Measurements from ENCODE around the gene TCEA2. TPM values are rescaled to one million over a fixed set of nuclear protein-coding genes. Genes with fewer than 3 reads are reported as not detected.

The TCEA2 gene
- total RNA-seq, 2 experiments from 2014 or later: 36.4 to 71.2 TPM

DNA sequence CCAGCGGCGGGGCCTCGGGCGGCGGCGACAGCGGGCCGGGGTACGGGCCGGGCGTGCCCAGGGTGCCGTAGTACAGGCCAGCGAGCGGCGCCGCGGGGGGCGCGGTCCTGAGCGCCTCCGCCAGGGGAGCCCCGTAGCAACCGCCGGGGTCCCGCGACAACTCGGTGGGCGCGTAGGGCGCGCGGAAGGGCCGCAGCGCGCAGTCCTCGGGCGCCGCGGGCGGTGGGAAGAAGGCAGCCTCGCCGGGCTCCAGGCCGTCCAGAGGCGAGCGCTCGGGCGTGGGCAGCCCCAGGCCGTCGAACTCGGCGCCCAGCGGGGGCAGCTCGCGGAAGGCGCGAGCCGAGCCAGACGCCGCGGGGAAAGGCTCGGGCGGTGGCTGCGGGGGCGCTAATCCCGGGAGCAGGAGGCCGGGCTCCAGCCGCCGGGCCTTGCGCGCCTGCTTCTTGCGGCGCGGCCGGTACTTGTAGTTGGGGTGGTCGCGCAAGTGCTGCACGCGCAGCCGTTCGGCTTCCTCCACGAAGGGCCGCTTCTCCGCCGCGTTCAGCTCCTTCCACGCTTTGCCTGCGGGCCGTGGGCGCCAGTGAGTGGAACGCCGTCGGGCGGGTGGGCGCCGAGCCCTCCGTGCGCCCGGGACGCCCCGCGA is 14.5 kb upstream of the TCEA2 start:
- H3K9me2 ChIP-seq (ENCODE audit: insufficient read depth, low read length): no peaks in the 10 kb centered on the region
- ChIA-PET POLR2A (no interaction called here), CTCF (ENCODE audit: unreplicated experiment) (no interaction called here)
- no peak overlapping the region for H3K4me2 ChIP-seq (ENCODE audit: low read length)
- intact Hi-C loops (cut with micrococcal nuclease; ENCODE audit: unreplicated experiment): no loop called here
- H3K9me3 ChIP-seq (ENCODE audit: low read length): no peaks in the 10 kb centered on the region
- H3K27ac ChIP-seq (ENCODE audit: low read depth, low read length, poor library complexity, severe bottlenecking): no peak overlapping the region
- no peaks in the 10 kb centered on the region for H3K79me2 ChIP-seq (ENCODE audit: insufficient read depth, low read depth, low read length)
- no peaks in the 10 kb centered on the region for H3K36me3 ChIP-seq (ENCODE audit: insufficient read depth, low read length)
- H2AFZ ChIP-seq (ENCODE audit: low read length): no peak overlapping the region
- TF ChIP-seq EZH2phosphoT487 (IDR thresholded peaks at IDR 0.05; ENCODE audit: borderline replicate concordance, low read depth, low read length): no peak
- TF ChIP-seq, protein P1, sequence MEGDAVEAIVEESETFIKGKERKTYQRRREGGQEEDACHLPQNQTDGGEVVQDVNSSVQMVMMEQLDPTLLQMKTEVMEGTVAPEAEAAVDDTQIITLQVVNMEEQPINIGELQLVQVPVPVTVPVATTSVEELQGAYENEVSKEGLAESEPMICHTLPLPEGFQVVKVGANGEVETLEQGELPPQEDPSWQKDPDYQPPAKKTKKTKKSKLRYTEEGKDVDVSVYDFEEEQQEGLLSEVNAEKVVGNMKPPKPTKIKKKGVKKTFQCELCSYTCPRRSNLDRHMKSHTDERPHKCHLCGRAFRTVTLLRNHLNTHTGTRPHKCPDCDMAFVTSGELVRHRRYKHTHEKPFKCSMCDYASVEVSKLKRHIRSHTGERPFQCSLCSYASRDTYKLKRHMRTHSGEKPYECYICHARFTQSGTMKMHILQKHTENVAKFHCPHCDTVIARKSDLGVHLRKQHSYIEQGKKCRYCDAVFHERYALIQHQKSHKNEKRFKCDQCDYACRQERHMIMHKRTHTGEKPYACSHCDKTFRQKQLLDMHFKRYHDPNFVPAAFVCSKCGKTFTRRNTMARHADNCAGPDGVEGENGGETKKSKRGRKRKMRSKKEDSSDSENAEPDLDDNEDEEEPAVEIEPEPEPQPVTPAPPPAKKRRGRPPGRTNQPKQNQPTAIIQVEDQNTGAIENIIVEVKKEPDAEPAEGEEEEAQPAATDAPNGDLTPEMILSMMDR (conservative IDR thresholded peaks at IDR 0.05; ENCODE audit: low read length): no peak
- H3K4me3 ChIP-seq (ENCODE audit: low read depth, low read length, poor library complexity, severe bottlenecking): no peak overlapping the region
- no peak for DNase-seq (ENCODE audit: low spot score)
- no peaks in the 10 kb centered on the region for H3K4me1 ChIP-seq (ENCODE audit: insufficient read depth, low read length, poor library complexity, severe bottlenecking)
- BruUV-seq (replicated peaks): no TSS peak
- no peaks in the 10 kb centered on the region for H4K20me1 ChIP-seq (ENCODE audit: insufficient read depth, low read length)

DNA sequence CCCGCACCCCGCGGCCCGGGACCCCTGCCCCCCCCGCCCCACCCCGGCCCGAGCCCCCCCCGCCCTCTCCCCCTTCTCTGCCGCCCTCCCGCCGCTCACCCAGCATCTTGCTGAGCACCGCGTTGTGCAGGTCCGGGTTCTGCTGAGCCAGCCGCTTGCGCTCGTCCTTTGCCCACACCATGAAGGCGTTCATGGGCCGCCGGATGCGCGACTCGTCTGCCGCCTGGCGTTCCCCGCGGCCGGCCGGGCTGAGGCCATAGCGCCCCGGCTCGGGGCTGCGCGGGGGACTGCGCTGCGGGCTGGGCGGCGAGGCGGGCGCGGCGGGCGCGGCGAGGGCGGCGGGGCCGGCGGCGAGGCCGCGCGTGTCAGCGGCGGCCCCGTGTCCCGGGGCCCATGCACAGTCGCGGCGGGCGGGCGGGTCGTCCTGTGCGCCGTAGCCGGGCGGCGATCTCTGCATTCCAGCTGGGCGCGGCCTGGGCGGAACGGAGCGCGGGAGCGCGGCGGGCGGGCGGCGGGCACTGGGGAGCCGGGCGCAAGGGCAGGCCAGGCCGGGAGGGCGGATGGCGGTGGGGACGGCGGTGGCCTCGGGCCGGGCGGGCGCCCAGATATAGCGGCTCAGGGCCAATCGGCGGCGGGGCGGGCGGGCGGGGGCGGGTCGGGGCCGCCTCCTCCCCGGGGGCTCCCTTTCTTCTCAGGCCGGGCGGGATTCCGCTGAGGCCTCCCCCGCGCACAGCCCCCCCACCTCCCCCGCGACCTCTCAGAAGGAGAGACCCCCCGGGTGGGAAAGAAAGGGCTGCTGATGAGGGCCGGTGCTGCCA is 13.7 kb upstream of the TCEA2 start, which contains the start of gene SOX18:
TSS of gene SOX18 (minus strand) at position 580 of the 818 bp plus-strand sequence. CDS start at position 457, 123 bp downstream.
- no peak within 1 kb of the TSS for H3K4me2 ChIP-seq (ENCODE audit: low read length)
- H3K9me3 ChIP-seq (ENCODE audit: low read length): no peaks in the 10 kb centered on the region
- no peaks in the 10 kb centered on the region for H3K4me1 ChIP-seq (ENCODE audit: insufficient read depth, low read length, poor library complexity, severe bottlenecking)
- H3K9me2 ChIP-seq (ENCODE audit: insufficient read depth, low read length): no peaks in the 10 kb centered on the region
- no peaks in the 10 kb centered on the region for H3K79me2 ChIP-seq (ENCODE audit: insufficient read depth, low read depth, low read length)
- H3K36me3 ChIP-seq (ENCODE audit: insufficient read depth, low read length): no peaks in the 10 kb centered on the region
- no peak for DNase-seq (ENCODE audit: low spot score)
- no peak within 1 kb of the TSS for H3K4me3 ChIP-seq (ENCODE audit: low read depth, low read length, poor library complexity, severe bottlenecking)
- ChIA-PET CTCF (ENCODE audit: unreplicated experiment) (no interaction called here), POLR2A (no interaction called here)
- no peaks in the 10 kb centered on the region for H4K20me1 ChIP-seq (ENCODE audit: insufficient read depth, low read length)
- H2AFZ ChIP-seq (ENCODE audit: low read length): no peak within 1 kb of the TSS
- no peak within 1 kb of the TSS for H3K27ac ChIP-seq (ENCODE audit: low read depth, low read length, poor library complexity, severe bottlenecking)
- TF ChIP-seq, protein P1 (conservative IDR thresholded peaks at IDR 0.05; ENCODE audit: low read length): no peak
- no peak for TF ChIP-seq EZH2phosphoT487 (IDR thresholded peaks at IDR 0.05; ENCODE audit: borderline replicate concordance, low read depth, low read length)
- intact Hi-C loops (cut with micrococcal nuclease; ENCODE audit: unreplicated experiment): no loop called here
- BruUV-seq (replicated peaks): no TSS peak

DNA sequence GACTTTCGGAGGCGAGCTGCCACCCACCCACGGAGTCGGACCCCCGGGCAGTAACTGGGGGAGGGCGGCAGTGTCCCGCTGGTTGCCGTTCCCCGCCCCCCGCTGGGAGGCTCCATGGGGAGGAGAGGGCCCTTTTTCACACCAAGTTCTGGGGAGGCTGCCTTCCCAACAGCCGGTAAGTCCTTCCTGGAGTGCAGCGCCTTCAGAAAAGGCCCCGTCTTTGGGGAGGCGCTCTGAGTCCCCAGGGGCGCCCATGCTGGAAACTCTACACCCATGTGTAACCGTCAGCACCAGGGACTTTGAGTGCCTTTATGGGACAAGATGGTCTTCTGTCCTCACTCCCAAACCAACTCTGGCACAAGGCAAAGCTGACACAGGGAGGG is 13.1 kb upstream of the TCEA2 start:
- intact Hi-C loops (cut with micrococcal nuclease; ENCODE audit: unreplicated experiment): no loop called here
- 0 out of 2 replicates have a peak, but pooled peaks have one; percentile 84 for TF ChIP-seq EZH2phosphoT487 (IDR thresholded peaks at IDR 0.05; ENCODE audit: borderline replicate concordance, low read depth, low read length)
- TF ChIP-seq, protein P1 (conservative IDR thresholded peaks at IDR 0.05; ENCODE audit: low read length): no peak

More for the DNA sequence above, 13.1 kb upstream of the TCEA2 start:
- no peaks in the 10 kb centered on the region for H3K4me1 ChIP-seq (ENCODE audit: insufficient read depth, low read length, poor library complexity, severe bottlenecking)
- H3K4me3 ChIP-seq (ENCODE audit: low read depth, low read length, poor library complexity, severe bottlenecking): no peak overlapping the region
- H3K27ac ChIP-seq (ENCODE audit: low read depth, low read length, poor library complexity, severe bottlenecking): no peak overlapping the region
- H3K9me3 ChIP-seq (ENCODE audit: low read length): no peaks in the 10 kb centered on the region
- no peak overlapping the region for H2AFZ ChIP-seq (ENCODE audit: low read length)
- no peak for DNase-seq (ENCODE audit: low spot score)
- no peak overlapping the region for H3K4me2 ChIP-seq (ENCODE audit: low read length)
- no TSS peak for BruUV-seq (replicated peaks)
- CTCF ChIA-PET (ENCODE audit: unreplicated experiment): no interaction called here
- H3K79me2 ChIP-seq (ENCODE audit: insufficient read depth, low read depth, low read length): no peaks in the 10 kb centered on the region
- no peaks in the 10 kb centered on the region for H3K36me3 ChIP-seq (ENCODE audit: insufficient read depth, low read length)
- POLR2A ChIA-PET: no interaction called here
- no peaks in the 10 kb centered on the region for H4K20me1 ChIP-seq (ENCODE audit: insufficient read depth, low read length)
- H3K9me2 ChIP-seq (ENCODE audit: insufficient read depth, low read length): no peaks in the 10 kb centered on the region
